Measurements from ENCODE around the gene BMP2K.
"Not testable (repeated sequence)": the region's sequence is repeated elsewhere in the genome, so short reads cannot be mapped to it uniquely, and the experiment has no call there.

The BMP2K gene

DNA sequence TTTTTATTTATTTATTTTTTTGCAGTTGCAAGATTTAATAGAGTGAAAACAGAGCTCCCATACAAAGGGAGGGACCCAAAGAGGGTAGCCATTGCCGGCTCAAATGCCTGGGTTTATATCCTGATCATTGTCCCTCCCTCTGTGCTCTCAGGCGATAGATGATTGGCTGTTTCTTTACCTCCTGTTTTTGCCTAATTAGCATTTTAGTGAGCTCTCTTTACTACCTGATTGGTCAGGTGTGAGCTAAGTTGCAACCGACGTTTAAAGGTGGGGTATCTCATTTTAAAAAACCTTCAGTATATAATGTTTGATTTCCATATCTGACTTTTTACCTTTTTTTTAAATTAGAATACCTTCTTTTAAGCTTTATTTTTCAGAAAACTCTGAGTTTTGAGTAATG is 64.1 kb downstream of the BMP2K start:
- not testable (repeated sequence) for H2BK5ac ChIP-seq (ENCODE audit: low read depth, low read length, poor library complexity, severe bottlenecking); H4K8ac ChIP-seq (ENCODE audit: low read length); H2AFZ ChIP-seq (ENCODE audit: low read depth, low read length); H2BK15ac ChIP-seq (ENCODE audit: low read depth, poor library complexity, severe bottlenecking); DNase-seq; H2AK5ac ChIP-seq (ENCODE audit: low read length, severe bottlenecking); H4K91ac ChIP-seq (ENCODE audit: low read length); H3K18ac ChIP-seq (ENCODE audit: low read depth in 1 of 2, low read length in 2 of 2); H3K27me3 ChIP-seq (ENCODE audit: control insufficient read depth in 1 of 2, insufficient read depth in 1 of 2, low read length in 2 of 2); H3K27ac ChIP-seq (ENCODE audit: low read length, poor library complexity, severe bottlenecking); H3K4ac ChIP-seq (ENCODE audit: low read depth in 1 of 2, low read length in 2 of 2); H3K4me1 ChIP-seq (ENCODE audit: control insufficient read depth, insufficient read depth, low read depth, low read length); H2BK12ac ChIP-seq (ENCODE audit: low read length in 2 of 2); H3K23ac ChIP-seq (ENCODE audit: low read length in 2 of 2); H2BK120ac ChIP-seq (ENCODE audit: low read depth, low read length); H3K9me3 ChIP-seq (ENCODE audit: control insufficient read depth, low read length); H3K14ac ChIP-seq (ENCODE audit: low read length in 2 of 2); H3K9ac ChIP-seq (ENCODE audit: low read length); H3K4me3 ChIP-seq (ENCODE audit: insufficient read depth in 1 of 2, low read depth in 1 of 2, low read length in 2 of 2); H3K4me2 ChIP-seq (ENCODE audit: low read length, poor library complexity, severe bottlenecking)
- H3K36me3 ChIP-seq (ENCODE audit: control insufficient read depth in 1 of 2, insufficient read depth in 2 of 2, low read depth in 1 of 2, low read length in 2 of 2) = peaks cover 2 to 44% of the 10 kb centered on the region in 2 experiments
- WGBS = 90% methylated on average over 2 of the region's 4 CpGs
- H3K79me1 ChIP-seq (replicated peaks; ENCODE audit: low read length, poor library complexity, severe bottlenecking) = peaks cover 15% of the 10 kb centered on the region

DNA sequence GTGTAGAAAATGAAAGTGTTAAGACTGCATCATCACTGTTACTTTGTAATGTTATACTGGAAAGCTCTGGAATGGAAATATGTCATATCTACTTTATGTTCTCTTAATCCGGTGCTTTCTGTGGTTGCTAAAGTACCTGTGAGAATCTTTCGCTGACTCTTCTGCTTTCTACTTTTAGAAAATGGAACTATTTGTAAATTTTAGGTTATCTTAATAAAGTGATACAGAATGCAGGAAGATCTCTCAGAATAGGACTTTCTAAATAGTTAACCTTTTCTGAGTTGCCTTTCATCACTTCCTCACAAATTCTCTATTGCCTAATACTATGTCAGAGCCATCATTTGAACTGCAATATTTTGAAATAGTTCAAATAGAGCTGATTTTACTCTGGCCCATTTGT is 69.3 kb downstream of the BMP2K start:
- Histone ChIP-seq H2AK5ac (ENCODE audit: low read length, severe bottlenecking) (no peak overlapping the region), H3K4me2 (ENCODE audit: low read length, poor library complexity, severe bottlenecking) (no peak overlapping the region), H2BK12ac (ENCODE audit: low read length in 2 of 2) (no peak overlapping the region), H3K4me3 (ENCODE audit: insufficient read depth in 1 of 2, low read depth in 1 of 2, low read length in 2 of 2) (no peak overlapping the region), H2AFZ (ENCODE audit: low read depth, low read length) (no peak overlapping the region), H3K27ac (ENCODE audit: low read length, poor library complexity, severe bottlenecking) (no peak overlapping the region), H3K79me1 (replicated peaks; ENCODE audit: low read length, poor library complexity, severe bottlenecking) (peaks cover 3% of the 10 kb centered on the region), H3K9me3 (ENCODE audit: control insufficient read depth, low read length) (no peaks in the 10 kb centered on the region), H2BK120ac (ENCODE audit: low read depth, low read length) (no peak overlapping the region), H3K36me3 (ENCODE audit: control insufficient read depth in 1 of 2, insufficient read depth in 2 of 2, low read depth in 1 of 2, low read length in 2 of 2) (peaks cover 0 to 21% of the 10 kb centered on the region in 2 experiments), H4K8ac (ENCODE audit: low read length) (no peak overlapping the region), H3K4ac (ENCODE audit: low read depth in 1 of 2, low read length in 2 of 2) (no peak overlapping the region), H2BK5ac (ENCODE audit: low read depth, low read length, poor library complexity, severe bottlenecking) (no peak overlapping the region), H2BK15ac (ENCODE audit: low read depth, poor library complexity, severe bottlenecking) (no peak overlapping the region), H3K18ac (ENCODE audit: low read depth in 1 of 2, low read length in 2 of 2) (no peak overlapping the region), H3K23ac (ENCODE audit: low read length in 2 of 2) (no peak overlapping the region), H4K91ac (ENCODE audit: low read length) (no peak overlapping the region), H3K27me3 (ENCODE audit: control insufficient read depth in 1 of 2, insufficient read depth in 1 of 2, low read length in 2 of 2) (no peaks in the 10 kb centered on the region), H3K14ac (ENCODE audit: low read length in 2 of 2) (no peak overlapping the region), H3K9ac (ENCODE audit: low read length) (no peak overlapping the region), H3K4me1 (ENCODE audit: control insufficient read depth, insufficient read depth, low read depth, low read length) (no peaks in the 10 kb centered on the region)
- no peak for DNase-seq
- no CpG with 5 or more reads among the region's 2 CpGs for WGBS

DNA sequence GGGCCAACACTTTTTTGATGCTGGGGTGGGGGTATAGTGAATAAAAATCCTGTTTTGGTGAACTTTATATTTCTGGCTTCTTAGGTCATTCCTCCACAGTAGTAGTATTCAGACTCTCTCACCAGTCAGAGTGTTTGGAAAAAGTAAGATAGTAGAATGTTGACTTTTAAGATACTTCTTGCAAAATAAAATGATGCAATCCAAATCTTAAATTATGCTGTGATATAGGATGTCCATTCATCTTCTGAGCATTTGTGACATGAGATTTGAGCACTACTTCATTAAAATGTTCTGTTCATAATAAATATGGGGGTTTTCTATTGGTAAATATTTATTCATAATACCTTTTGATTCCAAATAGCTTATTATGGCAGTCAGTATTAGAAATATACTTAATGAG is 70.1 kb downstream of the BMP2K start:
- no peak overlapping the region for H3K14ac ChIP-seq (ENCODE audit: low read length in 2 of 2)
- H3K27ac ChIP-seq (ENCODE audit: low read length, poor library complexity, severe bottlenecking) = no peak overlapping the region
- H2BK120ac ChIP-seq (ENCODE audit: low read depth, low read length) = no peak overlapping the region
- no peak overlapping the region for H4K8ac ChIP-seq (ENCODE audit: low read length)
- no peak overlapping the region for H3K18ac ChIP-seq (ENCODE audit: low read depth in 1 of 2, low read length in 2 of 2)
- H3K4me3 ChIP-seq (ENCODE audit: insufficient read depth in 1 of 2, low read depth in 1 of 2, low read length in 2 of 2) = no peak overlapping the region
- no peaks in the 10 kb centered on the region for H3K9me3 ChIP-seq (ENCODE audit: control insufficient read depth, low read length)
- H3K4me2 ChIP-seq (ENCODE audit: low read length, poor library complexity, severe bottlenecking) = no peak overlapping the region
- DNase-seq = no peak
- no peaks in the 10 kb centered on the region for H3K4me1 ChIP-seq (ENCODE audit: control insufficient read depth, insufficient read depth, low read depth, low read length)
- H3K79me1 ChIP-seq (replicated peaks; ENCODE audit: low read length, poor library complexity, severe bottlenecking) = peaks cover 3% of the 10 kb centered on the region
- H2BK15ac ChIP-seq (ENCODE audit: low read depth, poor library complexity, severe bottlenecking) = no peak overlapping the region
- H4K91ac ChIP-seq (ENCODE audit: low read length) = no peak overlapping the region
- H2BK12ac ChIP-seq (ENCODE audit: low read length in 2 of 2) = no peak overlapping the region
- H2BK5ac ChIP-seq (ENCODE audit: low read depth, low read length, poor library complexity, severe bottlenecking) = no peak overlapping the region
- no peak overlapping the region for H2AFZ ChIP-seq (ENCODE audit: low read depth, low read length)
- no peak overlapping the region for H3K9ac ChIP-seq (ENCODE audit: low read length)
- no peak overlapping the region for H3K4ac ChIP-seq (ENCODE audit: low read depth in 1 of 2, low read length in 2 of 2)
- no peaks in the 10 kb centered on the region for H3K27me3 ChIP-seq (ENCODE audit: control insufficient read depth in 1 of 2, insufficient read depth in 1 of 2, low read length in 2 of 2)
- no peak overlapping the region for H2AK5ac ChIP-seq (ENCODE audit: low read length, severe bottlenecking)
- H3K23ac ChIP-seq (ENCODE audit: low read length in 2 of 2) = no peak overlapping the region
- peaks cover 0 to 26% of the 10 kb centered on the region in 2 experiments for H3K36me3 ChIP-seq (ENCODE audit: control insufficient read depth in 1 of 2, insufficient read depth in 2 of 2, low read depth in 1 of 2, low read length in 2 of 2)

DNA sequence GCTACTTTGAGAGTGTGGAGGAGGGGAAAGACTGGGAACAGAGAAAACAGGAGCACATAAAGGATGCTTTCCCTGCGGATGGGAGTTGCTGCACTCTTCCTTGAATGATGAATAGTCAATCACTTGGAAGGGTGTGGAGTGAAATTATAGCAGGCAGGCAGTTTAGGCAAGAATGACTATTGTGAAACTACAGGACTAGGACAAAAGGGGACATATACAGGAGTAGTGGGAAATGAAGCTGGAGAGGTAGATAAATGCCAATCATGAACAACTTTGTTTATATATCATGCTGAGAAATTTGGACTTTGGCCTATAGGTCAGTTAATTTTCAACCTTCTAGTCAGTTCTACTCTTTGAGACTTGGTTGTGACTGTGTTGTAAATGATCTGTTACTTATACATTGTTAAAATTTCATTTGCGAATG is 86.2 kb downstream of the BMP2K start:
- WGBS = 84% methylated on average over 1 of the region's 2 CpGs

More for the DNA sequence above, 86.2 kb downstream of the BMP2K start:
- H3K18ac ChIP-seq (ENCODE audit: low read depth in 1 of 2, low read length in 2 of 2) = no peak overlapping the region
- H2BK5ac ChIP-seq (ENCODE audit: low read depth, low read length, poor library complexity, severe bottlenecking) = no peak overlapping the region
- DNase-seq = no peak
- H2BK12ac ChIP-seq (ENCODE audit: low read length in 2 of 2) = no peak overlapping the region
- no peaks in the 10 kb centered on the region for H3K4me1 ChIP-seq (ENCODE audit: control insufficient read depth, insufficient read depth, low read depth, low read length)
- no peak overlapping the region for H3K4me3 ChIP-seq (ENCODE audit: insufficient read depth in 1 of 2, low read depth in 1 of 2, low read length in 2 of 2)
- H3K27me3 ChIP-seq (ENCODE audit: control insufficient read depth in 1 of 2, insufficient read depth in 1 of 2, low read length in 2 of 2) = no peaks in the 10 kb centered on the region
- H2BK120ac ChIP-seq (ENCODE audit: low read depth, low read length) = no peak overlapping the region
- no peak overlapping the region for H3K23ac ChIP-seq (ENCODE audit: low read length in 2 of 2)
- H2AFZ ChIP-seq (ENCODE audit: low read depth, low read length) = no peak overlapping the region
- H3K4ac ChIP-seq (ENCODE audit: low read depth in 1 of 2, low read length in 2 of 2) = no peak overlapping the region
- no peak overlapping the region for H2AK5ac ChIP-seq (ENCODE audit: low read length, severe bottlenecking)
- no peaks in the 10 kb centered on the region for H3K9me3 ChIP-seq (ENCODE audit: control insufficient read depth, low read length)
- no peak overlapping the region for H3K4me2 ChIP-seq (ENCODE audit: low read length, poor library complexity, severe bottlenecking)
- no peak overlapping the region for H4K8ac ChIP-seq (ENCODE audit: low read length)
- H2BK15ac ChIP-seq (ENCODE audit: low read depth, poor library complexity, severe bottlenecking) = no peak overlapping the region
- H3K36me3 ChIP-seq (ENCODE audit: control insufficient read depth in 1 of 2, insufficient read depth in 2 of 2, low read depth in 1 of 2, low read length in 2 of 2) = peaks cover 5 to 68% of the 10 kb centered on the region in 2 experiments
- no peak overlapping the region for H3K9ac ChIP-seq (ENCODE audit: low read length)
- H3K27ac ChIP-seq (ENCODE audit: low read length, poor library complexity, severe bottlenecking) = no peak overlapping the region
- H3K14ac ChIP-seq (ENCODE audit: low read length in 2 of 2) = no peak overlapping the region
- H4K91ac ChIP-seq (ENCODE audit: low read length) = no peak overlapping the region
- peaks cover 8% of the 10 kb centered on the region for H3K79me1 ChIP-seq (replicated peaks; ENCODE audit: low read length, poor library complexity, severe bottlenecking)
